NT2/D1 (cell line): ENCODE data around the gene PRKAR2B.
A peak's percentile ranks its signal among the peaks of the same experiment; 100 is the strongest.

Experiments used
- DNase-seq: peaks from one replicate; pipeline ENCODE4 v3.0.0-alpha.2; 2011; ENCODE audit warnings: low read depth, low spot score
- H3K27me3 ChIP-seq: 2 replicates; pipeline ENCODE4 v1.6.0; 2011; ENCODE audit warnings: mild to moderate bottlenecking; ENCODE audit not compliant: insufficient read length, insufficient read depth
- H3K36me3 ChIP-seq: 2 replicates; pipeline ENCODE4 v1.6.1; 2011; ENCODE audit warnings: mild to moderate bottlenecking, low read length, mixed read lengths; ENCODE audit not compliant: insufficient read depth, insufficient read length
- H3K4me1 ChIP-seq: 2 replicates; pipeline ENCODE4 v1.5.1; 2011; ENCODE audit not compliant: insufficient read depth, insufficient read length
- H3K4me3 ChIP-seq: 2 replicates; pipeline ENCODE4 v1.5.1; 2011; ENCODE audit warnings: low read depth; ENCODE audit not compliant: insufficient read length
- H3K9ac ChIP-seq: 2 replicates; pipeline ENCODE4 v1.6.0; 2011; ENCODE audit warnings: low read depth; ENCODE audit not compliant: insufficient read length
- H3K9me3 ChIP-seq: 2 replicates; pipeline ENCODE4 v1.5.1; 2011; ENCODE audit warnings: mild to moderate bottlenecking, low read length; ENCODE audit not compliant: insufficient read depth
- SUZ12 ChIP-seq: IDR thresholded peaks from 2 replicates; pipeline ENCODE4 v1.6.1; 2011; ENCODE audit not compliant: insufficient read length, insufficient read depth; ENCODE audit errors: extremely low read depth
- YY1 ChIP-seq: IDR thresholded peaks from 2 replicates; pipeline ENCODE4 v1.6.1; 2011; ENCODE audit not compliant: insufficient read length, insufficient read depth
- ZNF274 ChIP-seq: IDR thresholded peaks from 2 replicates; pipeline ENCODE4 v1.6.1; 2011; ENCODE audit warnings: mild to moderate bottlenecking, low read depth, low read length

PRKAR2B gene

GRCh38 chr7:107044347-107045194 lies at the start of gene PRKAR2B:
PRKAR2B (plus strand) TSS chr7:107044705; CDS start chr7:107044908, 203 bp downstream.
- TF ChIP-seq YY1 (no peak), ZNF274 (no peak), SUZ12 (no peak)
- Histone ChIP-seq H3K4me3 (peak within 1 kb of the TSS; percentile 65), H3K9me3 (no peaks in the 10 kb centered on the region), H3K27me3 (peaks cover 13% of the 10 kb centered on the region), H3K4me1 (no peaks in the 10 kb centered on the region), H3K36me3 (no peaks in the 10 kb centered on the region), H3K9ac (peak within 1 kb of the TSS; percentile 75)
- DNase-seq = peak; percentile 63

- no peak for TF ChIP-seq SUZ12
- no peak for TF ChIP-seq YY1
- TF ChIP-seq ZNF274 = no peak
- H3K4me1 ChIP-seq = no peaks in the 10 kb centered on the region
- H3K9me3 ChIP-seq = no peaks in the 10 kb centered on the region
- no peaks in the 10 kb centered on the region for H3K27me3 ChIP-seq
- no peak overlapping the region for H3K9ac ChIP-seq
- H3K36me3 ChIP-seq = no peaks in the 10 kb centered on the region
- no peak overlapping the region for H3K4me3 ChIP-seq
- no peak for DNase-seq
Observed at GRCh38 chr7:106994833-106995232, 49.7 kb upstream of the PRKAR2B start.

- Histone ChIP-seq H3K9me3 (no peaks in the 10 kb centered on the region), H3K9ac (no peak overlapping the region), H3K36me3 (no peaks in the 10 kb centered on the region), H3K27me3 (no peaks in the 10 kb centered on the region), H3K4me1 (no peaks in the 10 kb centered on the region), H3K4me3 (no peak overlapping the region)
- no peak for TF ChIP-seq SUZ12
- no peak for TF ChIP-seq ZNF274
- no peak for TF ChIP-seq YY1
- no peak for DNase-seq
Observed at GRCh38 chr7:106997487-106998271, 46.8 kb upstream of the PRKAR2B start.

GRCh38 chr7:106999023-106999422 lies 45.5 kb upstream of the PRKAR2B start:
- Histone ChIP-seq H3K4me1 (no peaks in the 10 kb centered on the region), H3K27me3 (no peaks in the 10 kb centered on the region), H3K4me3 (no peak overlapping the region), H3K9me3 (no peaks in the 10 kb centered on the region), H3K36me3 (no peaks in the 10 kb centered on the region), H3K9ac (no peak overlapping the region)
- TF ChIP-seq ZNF274 = no peak
- TF ChIP-seq SUZ12 = no peak
- TF ChIP-seq YY1 = no peak
- no peak for DNase-seq

GRCh38 chr7:107001490-107001889 lies 43.0 kb upstream of the PRKAR2B start:
- no peak overlapping the region for H3K4me3 ChIP-seq
- H3K36me3 ChIP-seq = no peaks in the 10 kb centered on the region
- H3K9me3 ChIP-seq = no peaks in the 10 kb centered on the region
- DNase-seq = no peak
- no peak for TF ChIP-seq YY1
- no peak for TF ChIP-seq ZNF274
- no peak for TF ChIP-seq SUZ12
- no peaks in the 10 kb centered on the region for H3K4me1 ChIP-seq
- H3K9ac ChIP-seq = no peak overlapping the region
- H3K27me3 ChIP-seq = no peaks in the 10 kb centered on the region

GRCh38 chr7:107002126-107002525 lies 42.4 kb upstream of the PRKAR2B start:
- no peaks in the 10 kb centered on the region for H3K27me3 ChIP-seq
- H3K4me3 ChIP-seq = no peak overlapping the region
- no peaks in the 10 kb centered on the region for H3K36me3 ChIP-seq
- no peaks in the 10 kb centered on the region for H3K9me3 ChIP-seq
- H3K4me1 ChIP-seq = no peaks in the 10 kb centered on the region
- no peak for TF ChIP-seq ZNF274
- TF ChIP-seq YY1 = no peak
- TF ChIP-seq SUZ12 = no peak
- no peak for DNase-seq
- no peak overlapping the region for H3K9ac ChIP-seq

- Histone ChIP-seq H3K36me3 (no peaks in the 10 kb centered on the region), H3K27me3 (no peaks in the 10 kb centered on the region), H3K4me3 (no peak overlapping the region), H3K9me3 (no peaks in the 10 kb centered on the region), H3K4me1 (no peaks in the 10 kb centered on the region), H3K9ac (no peak overlapping the region)
- no peak for DNase-seq
- TF ChIP-seq YY1 (no peak), SUZ12 (no peak), ZNF274 (no peak)
Observed at GRCh38 chr7:107002529-107002998, 41.9 kb upstream of the PRKAR2B start.
